Smooth muscle cell (in vitro differentiated cells): ENCODE data around the gene C12orf43. TPM values are rescaled to one million over a fixed set of nuclear protein-coding genes. Genes with fewer than 3 reads are reported as not detected.

Source experiments
- DNase-seq: peaks from one replicate; lab custom pipeline; 2025; ENCODE audit not compliant: unreplicated experiment; lab: John Stamatoyannopoulos, UW
- H2AFZ ChIP-seq: fragments of 200-600 bp; sonication (generic); 2 replicates; pipeline ENCODE4 v1.6.0; 2016; ENCODE audit warnings: antibody characterized with exemption, low read depth, mild to moderate bottlenecking
- H3F3A ChIP-seq: fragments of 200-600 bp; sonication (generic); 2 replicates; pipeline ENCODE4 v1.6.0; 2017; ENCODE audit warnings: antibody characterized with exemption, low read depth
- H3K27ac ChIP-seq: fragments of 200-600 bp; sonication (generic); 2 replicates; pipeline ENCODE4 v1.5.1; 2016; ENCODE audit warnings: low read depth, mild to moderate bottlenecking
- H3K27me3 ChIP-seq: fragments of 200-600 bp; sonication (generic); 2 replicates; pipeline ENCODE4 v1.6.1; 2016; ENCODE audit warnings: low read depth, mild to moderate bottlenecking
- H3K36me3 ChIP-seq: fragments of 200-600 bp; sonication (generic); 2 replicates; pipeline ENCODE4 v1.5.1; 2016; ENCODE audit warnings: low read depth
- H3K4me1 ChIP-seq: fragments of 200-600 bp; sonication (generic); 2 replicates; pipeline ENCODE4 v1.5.1; 2016; ENCODE audit warnings: low read depth
- H3K4me2 ChIP-seq: fragments of 200-600 bp; sonication (generic); 2 replicates; pipeline ENCODE4 v1.6.0; 2016; ENCODE audit warnings: mild to moderate bottlenecking
- H3K4me3 ChIP-seq: fragments of 200-600 bp; sonication (generic); 2 replicates; pipeline ENCODE4 v1.5.1; 2016; ENCODE audit warnings: mild to moderate bottlenecking
- H3K79me2 ChIP-seq: fragments of 200-600 bp; sonication (generic); 2 replicates; pipeline ENCODE4 v1.6.0; 2016; ENCODE audit warnings: low read depth, mild to moderate bottlenecking
- H3K9ac ChIP-seq: fragments of 200-600 bp; sonication (generic); 2 replicates; pipeline ENCODE4 v1.6.0; 2016; ENCODE audit warnings: low read depth
- H3K9me3 ChIP-seq: fragments of 200-600 bp; sonication (generic); replicated peaks from 2 replicates; pipeline ENCODE4 v1.5.1; 2016; ENCODE audit warnings: low read depth
- H4K20me1 ChIP-seq: fragments of 200-600 bp; sonication (generic); 2 replicates; pipeline ENCODE4 v1.6.0; 2016; ENCODE audit warnings: low read depth
- WGBS: methylation state at CpG from one replicate; pipeline ENCODE4 v1.1.7; 2016; ENCODE audit warnings: low lambda C conversion rate; 5-methylcytosine and 5-hydroxymethylcytosine counted together
- polyA plus RNA-seq: library from polyadenylated mRNA; unstranded; fragments of >200 nt; fragmentation: Nextera tagmentation; extraction: Ambion mirVana; gene quantifications from 2 replicates; pipeline ENCODE4 v1.2.1, GENCODE V29; 2016
- total RNA-seq: library from RNA; depleted of rRNA; stranded (reverse); fragments of >200 nt; gene quantifications from 2 replicates; pipeline ENCODE4 v1.2.3, GENCODE V29; 2014
- TF ChIP-seq, protein P1 (sequence below): fragments of 200-600 bp; sonication (generic); IDR thresholded peaks from 2 replicates; pipeline ENCODE4 v1.5.1; 2017; ENCODE audit warnings: borderline replicate concordance, mild to moderate bottlenecking, antibody characterized with exemption; ENCODE audit not compliant: insufficient read depth, poor library complexity, severe bottlenecking

C12orf43 gene
- total and polyA plus RNA-seq, 2 experiments from 2014 or later = 9.4 to 14.1 TPM

DNA sequence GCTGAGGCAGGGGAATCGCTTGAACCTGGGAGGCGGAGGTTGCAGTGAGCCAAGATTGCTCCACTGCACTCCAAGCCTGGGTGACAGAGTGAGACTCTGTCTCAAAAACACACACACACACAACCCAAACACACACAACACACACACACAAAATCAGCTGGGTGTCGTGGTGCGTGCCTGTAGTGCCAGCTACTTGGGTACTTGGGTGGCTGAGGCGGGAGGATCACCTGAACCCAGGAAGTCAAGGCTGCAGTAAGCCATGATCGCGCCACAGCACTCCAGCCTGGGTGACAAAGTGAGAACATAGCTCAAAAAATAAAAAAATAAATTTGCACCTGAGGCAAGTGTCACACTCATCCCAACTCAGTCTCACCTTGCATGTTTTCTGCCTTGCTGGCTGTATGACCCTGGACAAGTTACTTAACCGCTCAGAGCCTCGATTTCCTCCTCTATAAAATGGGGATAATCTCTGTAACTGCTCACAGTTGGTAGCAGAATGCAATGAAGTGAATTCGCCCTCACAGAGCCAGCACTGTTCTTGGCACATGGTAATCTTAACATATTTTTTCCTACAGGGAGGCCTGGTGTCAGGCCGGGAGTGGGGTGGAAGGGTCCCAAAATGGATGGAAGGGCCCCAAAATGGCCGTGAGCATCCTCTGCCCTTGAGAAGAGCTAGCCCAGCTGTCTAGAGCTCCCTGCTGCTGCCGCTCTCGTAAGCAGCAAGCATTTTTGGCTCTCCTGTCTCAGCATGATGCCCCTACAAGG, 38.6 kb downstream of the C12orf43 start:
- Histone ChIP-seq H3K4me3 (peak overlapping the region; percentile 24), H3K27ac (no peak overlapping the region), H3K9me3 (no peaks in the 10 kb centered on the region), H4K20me1 (no peaks in the 10 kb centered on the region), H3K4me1 (no peaks in the 10 kb centered on the region), H3K27me3 (no peaks in the 10 kb centered on the region), H3K79me2 (no peaks in the 10 kb centered on the region), H2AFZ (no peak overlapping the region), H3F3A (no peaks in the 10 kb centered on the region), H3K4me2 (no peak overlapping the region), H3K36me3 (no peaks in the 10 kb centered on the region), H3K9ac (no peak overlapping the region)
- DNase-seq = no peak
- TF ChIP-seq, protein P1, sequence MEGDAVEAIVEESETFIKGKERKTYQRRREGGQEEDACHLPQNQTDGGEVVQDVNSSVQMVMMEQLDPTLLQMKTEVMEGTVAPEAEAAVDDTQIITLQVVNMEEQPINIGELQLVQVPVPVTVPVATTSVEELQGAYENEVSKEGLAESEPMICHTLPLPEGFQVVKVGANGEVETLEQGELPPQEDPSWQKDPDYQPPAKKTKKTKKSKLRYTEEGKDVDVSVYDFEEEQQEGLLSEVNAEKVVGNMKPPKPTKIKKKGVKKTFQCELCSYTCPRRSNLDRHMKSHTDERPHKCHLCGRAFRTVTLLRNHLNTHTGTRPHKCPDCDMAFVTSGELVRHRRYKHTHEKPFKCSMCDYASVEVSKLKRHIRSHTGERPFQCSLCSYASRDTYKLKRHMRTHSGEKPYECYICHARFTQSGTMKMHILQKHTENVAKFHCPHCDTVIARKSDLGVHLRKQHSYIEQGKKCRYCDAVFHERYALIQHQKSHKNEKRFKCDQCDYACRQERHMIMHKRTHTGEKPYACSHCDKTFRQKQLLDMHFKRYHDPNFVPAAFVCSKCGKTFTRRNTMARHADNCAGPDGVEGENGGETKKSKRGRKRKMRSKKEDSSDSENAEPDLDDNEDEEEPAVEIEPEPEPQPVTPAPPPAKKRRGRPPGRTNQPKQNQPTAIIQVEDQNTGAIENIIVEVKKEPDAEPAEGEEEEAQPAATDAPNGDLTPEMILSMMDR = no peak
- 94% methylated on average over 14 of the region's 14 CpGs for WGBS

- H3K4me2 ChIP-seq = no peak overlapping the region
- no peaks in the 10 kb centered on the region for H3K9me3 ChIP-seq
- no peaks in the 10 kb centered on the region for H3K79me2 ChIP-seq
- no peak overlapping the region for H3K27ac ChIP-seq
- H3K4me1 ChIP-seq = no peaks in the 10 kb centered on the region
- H3K36me3 ChIP-seq = no peaks in the 10 kb centered on the region
- no peaks in the 10 kb centered on the region for H3K27me3 ChIP-seq
- TF ChIP-seq, protein P1 = no peak
- WGBS = 64% methylated on average over 10 of the region's 10 CpGs
- H3K4me3 ChIP-seq = no peak overlapping the region
- H3K9ac ChIP-seq = no peak overlapping the region
- H3F3A ChIP-seq = no peaks in the 10 kb centered on the region
- no peaks in the 10 kb centered on the region for H4K20me1 ChIP-seq
- DNase-seq = no peak
- H2AFZ ChIP-seq = no peak overlapping the region
These were observed 43.3 kb downstream of the C12orf43 start for GRCh38 chr12:120972870-120973543.

- Histone ChIP-seq H3K36me3 (no peaks in the 10 kb centered on the region), H3K4me2 (no peak overlapping the region), H4K20me1 (no peaks in the 10 kb centered on the region), H3K27me3 (no peaks in the 10 kb centered on the region), H2AFZ (peak overlapping the region; percentile 41), H3K9me3 (no peaks in the 10 kb centered on the region), H3F3A (no peaks in the 10 kb centered on the region), H3K27ac (no peak overlapping the region), H3K9ac (no peak overlapping the region), H3K79me2 (no peaks in the 10 kb centered on the region), H3K4me3 (no peak overlapping the region), H3K4me1 (no peaks in the 10 kb centered on the region)
- no peak for DNase-seq
- TF ChIP-seq, protein P1 = peak; percentile 68
- 38% methylated on average over 13 of the region's 13 CpGs for WGBS
These were observed 44.7 kb downstream of the C12orf43 start for GRCh38 chr12:120971299-120972180.
